Activated CD4-positive, alpha-beta T cell treated with anti-CD3 and anti-CD28 coated beads, Interleukin-2, amount 50 U/mL, for 4 hours (primary cell): ENCODE data around the gene ATG4B.
A peak's percentile ranks its signal among the peaks of the same experiment; 100 is the strongest.

Experiments used
- DNase-seq, 2 experiments: peaks; one replicate each; pipeline ENCODE4 v3.0.0-alpha.2; 2020

The ATG4B gene

DNA sequence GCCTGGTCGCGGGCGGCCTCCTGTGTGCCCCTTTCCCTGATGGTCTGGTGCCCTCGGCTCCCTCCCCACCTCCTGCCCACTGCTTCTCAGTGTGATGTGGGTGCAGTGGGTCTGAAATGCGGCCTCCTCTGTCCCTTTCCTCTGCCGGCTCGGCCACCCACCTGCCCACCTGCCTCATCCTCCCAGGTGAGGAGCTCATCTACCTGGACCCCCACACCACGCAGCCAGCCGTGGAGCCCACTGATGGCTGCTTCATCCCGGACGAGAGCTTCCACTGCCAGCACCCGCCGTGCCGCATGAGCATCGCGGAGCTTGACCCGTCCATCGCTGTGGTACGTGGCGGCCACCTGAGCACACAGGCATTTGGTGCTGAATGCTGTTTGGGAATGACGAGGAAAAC, 30.9 kb downstream of the ATG4B start:
- no peak for DNase-seq

DNA sequence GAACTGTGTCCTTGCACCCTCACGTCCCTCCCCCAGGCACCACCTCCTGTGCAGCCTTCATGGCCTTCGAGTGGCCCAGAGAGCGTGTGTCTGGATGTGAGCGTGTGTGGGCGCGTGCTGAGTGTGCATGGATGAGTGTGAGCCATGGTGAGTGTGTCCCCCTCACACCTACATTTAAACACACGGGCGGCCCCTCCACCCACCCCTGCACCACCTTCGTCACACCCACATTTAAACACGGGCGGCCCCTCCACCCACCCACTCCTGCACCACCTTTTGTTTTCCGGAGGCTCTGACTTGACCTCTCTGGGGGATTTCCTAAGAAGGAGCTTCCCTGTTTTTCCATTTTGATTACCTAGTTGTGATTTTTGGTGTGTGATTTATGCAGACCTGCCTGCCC, 31.3 kb downstream of the ATG4B start:
- no peak for DNase-seq

DNA sequence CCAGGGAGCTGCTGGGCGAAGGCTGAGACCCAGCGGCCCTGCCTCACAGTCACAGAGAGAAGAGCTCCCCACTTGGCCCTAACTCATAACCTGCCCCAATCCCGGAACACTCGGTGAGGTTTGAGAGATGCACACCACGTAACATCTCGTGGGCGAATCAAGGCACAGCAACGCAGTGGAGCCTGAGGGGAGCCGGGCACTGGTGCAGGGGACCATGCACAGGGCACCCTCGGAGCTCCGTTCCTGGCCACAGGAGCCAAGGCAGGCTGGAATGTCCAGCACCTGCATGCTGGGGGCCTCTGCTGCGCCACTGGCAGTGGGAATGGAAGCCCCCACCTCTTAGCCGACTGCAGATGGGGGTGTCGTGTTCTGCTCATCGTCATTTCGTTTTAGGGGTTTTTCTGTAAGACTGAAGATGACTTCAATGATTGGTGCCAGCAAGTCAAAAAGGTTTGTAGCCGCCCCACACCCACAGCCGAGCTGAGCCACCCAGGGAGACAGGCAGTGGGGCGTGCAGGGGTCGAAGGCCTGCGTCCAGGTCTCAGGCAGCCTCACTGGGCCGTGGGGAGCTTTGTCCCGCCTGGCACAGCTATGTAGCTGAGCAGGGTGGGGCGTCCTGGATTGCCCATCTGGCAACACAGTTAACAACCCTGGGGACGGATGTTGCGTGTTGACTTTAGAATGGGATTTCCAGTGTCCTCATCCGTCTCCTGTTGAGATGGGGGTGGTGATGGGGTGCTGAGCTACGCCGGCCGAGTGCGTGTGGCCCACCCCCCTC, 33.0 kb downstream of the ATG4B start:
- no peak for DNase-seq

DNA sequence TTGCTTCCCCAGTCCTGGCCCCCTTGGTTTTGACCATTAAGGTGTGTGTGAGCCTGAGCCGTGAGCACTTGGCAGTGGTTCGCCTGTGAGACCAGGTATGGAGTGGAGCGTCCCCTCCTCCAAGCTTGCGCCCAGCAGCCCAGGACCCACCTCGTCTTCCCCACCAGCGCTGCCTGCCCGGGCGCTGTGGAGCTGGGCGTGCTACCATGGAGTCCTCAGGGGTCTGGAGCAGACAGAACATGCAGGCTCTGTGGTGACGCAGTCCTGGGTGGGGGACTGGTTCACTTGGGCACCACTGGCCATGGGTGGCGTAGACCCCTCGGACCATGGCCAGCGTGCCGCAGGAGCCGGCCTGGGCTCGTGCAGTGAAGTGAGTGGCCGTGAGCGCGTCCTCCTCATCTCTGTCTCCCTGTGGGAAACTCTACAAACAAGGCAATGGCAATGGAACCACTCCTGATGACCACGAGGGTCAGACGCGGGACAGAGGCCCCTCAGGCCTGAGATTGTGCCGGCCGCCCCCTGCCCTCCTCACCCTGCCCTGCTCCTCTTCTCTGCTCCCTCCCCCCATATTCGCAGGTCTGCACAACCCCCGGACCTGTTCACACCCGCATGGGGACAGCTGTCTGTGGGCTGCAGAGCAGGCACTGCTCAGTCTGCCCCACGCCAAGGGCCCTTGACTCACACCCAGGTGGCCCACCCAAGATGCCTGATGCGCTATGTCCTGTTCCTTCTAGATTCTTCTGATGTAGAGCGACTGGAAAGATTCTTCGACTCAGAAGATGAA, 34.2 kb downstream of the ATG4B start:
- DNase-seq, result no peak

DNA sequence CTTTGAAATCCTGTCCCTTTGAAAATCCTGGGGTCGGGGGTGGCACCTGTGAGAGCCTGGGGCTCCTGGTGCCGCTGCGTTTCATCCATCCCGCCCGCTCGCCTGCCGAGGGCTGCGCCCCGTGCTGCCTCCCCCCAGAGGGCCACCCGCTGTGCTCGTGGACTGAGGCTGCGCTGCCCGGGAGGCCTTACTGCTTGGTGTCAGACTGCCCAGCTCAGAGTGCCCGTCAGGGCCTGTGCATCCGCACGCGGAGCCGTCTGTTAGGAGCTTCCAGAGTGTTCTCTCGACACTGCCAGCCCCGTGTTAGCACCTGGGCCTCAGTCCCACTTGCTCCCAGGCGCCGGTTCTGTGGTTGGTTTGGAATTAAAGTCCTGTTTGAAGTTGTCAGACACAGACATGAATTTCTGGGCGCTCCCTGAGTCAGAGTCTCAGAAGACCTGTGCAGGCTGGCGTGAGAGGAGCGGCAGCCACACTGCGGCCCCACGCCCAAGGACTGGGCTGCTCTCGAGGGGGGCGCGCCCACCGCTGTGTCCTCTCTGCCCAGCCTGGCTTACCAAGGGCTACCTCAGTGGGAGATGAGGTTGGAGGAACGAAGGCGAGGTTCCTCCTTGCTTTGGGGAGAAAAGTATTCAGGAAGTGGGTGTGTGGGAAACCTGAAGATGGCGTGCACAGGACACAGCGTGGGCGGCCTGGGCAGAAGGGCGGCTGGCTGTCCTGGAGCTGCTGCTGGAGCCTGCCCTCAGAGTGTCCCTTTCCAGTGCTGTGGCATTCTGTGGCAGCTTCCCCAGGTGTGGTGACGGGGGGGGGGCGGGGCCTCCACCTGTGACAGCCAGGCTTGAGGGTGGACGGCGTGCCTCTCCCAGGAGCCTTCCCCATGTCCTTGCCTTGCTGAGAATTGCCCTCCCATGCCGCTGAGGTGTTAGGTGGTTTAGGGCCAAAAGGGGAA, 35.0 kb downstream of the ATG4B start:
- no peak for DNase-seq

DNA sequence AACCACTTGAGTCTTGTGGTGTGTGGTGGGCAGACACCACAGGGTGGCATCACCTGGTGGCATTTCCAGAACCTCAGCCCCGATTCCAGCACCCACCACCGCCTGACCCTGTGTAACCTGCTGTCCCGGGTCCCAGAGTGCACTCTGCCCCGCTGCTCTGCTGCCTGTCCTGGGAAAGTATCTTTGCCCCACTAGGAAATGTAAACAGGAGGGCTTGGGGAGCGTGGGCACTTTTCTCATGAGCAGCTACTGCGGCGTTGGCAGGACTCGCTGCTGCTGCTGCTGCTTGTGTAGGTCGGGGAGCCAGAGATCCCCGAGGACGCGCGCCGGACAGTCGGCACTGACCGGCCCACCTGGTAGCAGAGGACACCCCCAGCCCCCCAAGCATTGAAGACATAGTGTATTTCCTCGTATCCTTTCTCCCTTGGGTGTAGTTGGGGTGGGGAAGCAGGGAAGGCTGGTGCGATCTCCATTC, 35.7 kb downstream of the ATG4B start:
- DNase-seq, result no peak

DNA sequence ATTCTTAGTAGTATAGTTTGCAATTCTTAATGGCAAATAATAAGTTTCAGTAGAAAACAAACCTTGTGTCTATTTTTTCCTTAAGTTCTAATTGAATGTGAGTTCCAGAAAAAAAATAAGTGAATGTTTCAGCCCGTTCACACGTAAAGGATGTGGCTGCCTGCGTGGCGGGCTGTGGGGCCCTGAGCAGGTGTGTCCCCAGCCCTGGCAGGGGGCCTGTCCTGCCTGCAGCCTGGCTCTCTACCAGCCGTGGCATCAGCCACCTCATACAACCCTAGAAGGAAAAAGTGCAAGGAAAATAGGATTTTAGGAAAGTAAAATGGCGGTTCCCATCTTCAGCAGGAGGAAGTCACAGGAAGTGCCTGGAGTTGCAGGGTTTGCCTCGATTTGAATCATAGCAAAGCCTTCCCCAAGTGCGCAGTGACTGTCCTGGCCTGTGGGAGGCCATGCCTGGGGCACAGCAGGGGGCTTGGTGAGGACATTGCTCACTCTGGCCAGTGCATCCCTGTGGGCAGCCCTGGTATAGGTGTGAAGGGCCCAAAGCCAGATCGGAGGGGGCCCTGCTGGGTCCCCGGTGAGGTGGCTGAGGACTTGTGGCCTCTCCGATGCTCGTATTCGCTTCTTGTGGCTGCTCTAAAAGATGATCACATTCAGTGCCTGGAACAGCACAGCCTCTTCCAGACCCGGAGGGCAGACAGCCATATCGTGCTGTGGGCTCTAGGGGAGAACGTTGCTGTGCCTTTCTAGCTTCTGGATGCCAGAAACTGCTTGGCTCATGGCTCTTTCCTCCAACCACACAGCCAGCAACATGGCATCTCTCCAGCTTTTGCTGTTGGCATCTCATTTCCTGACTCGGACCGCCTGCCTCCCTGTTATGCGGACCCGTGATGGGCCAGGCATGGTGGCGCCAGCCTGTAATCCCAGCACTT, 36.6 kb downstream of the ATG4B start:
- DNase-seq, result no peak

DNA sequence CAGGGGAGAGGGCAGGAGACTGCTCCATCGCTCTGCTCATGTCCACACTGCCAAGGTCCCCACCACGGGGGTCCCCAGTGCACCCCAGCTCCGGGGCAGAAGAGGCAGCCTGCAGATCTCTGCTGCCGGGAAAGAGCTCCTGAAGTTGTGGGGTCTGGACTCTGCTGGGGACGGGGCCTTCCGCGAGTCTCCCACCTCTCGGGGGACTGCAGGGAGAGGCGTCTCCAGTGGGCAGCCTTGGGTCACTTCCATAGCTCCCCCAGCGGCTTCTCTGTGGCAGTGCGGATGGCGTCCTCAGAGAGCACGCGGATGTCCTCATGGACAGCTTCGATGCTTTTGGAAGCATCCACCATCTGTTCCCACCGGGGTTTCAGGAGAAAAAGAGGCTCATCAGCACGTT, 38.4 kb downstream of the ATG4B start:
- DNase-seq, result no peak

DNA sequence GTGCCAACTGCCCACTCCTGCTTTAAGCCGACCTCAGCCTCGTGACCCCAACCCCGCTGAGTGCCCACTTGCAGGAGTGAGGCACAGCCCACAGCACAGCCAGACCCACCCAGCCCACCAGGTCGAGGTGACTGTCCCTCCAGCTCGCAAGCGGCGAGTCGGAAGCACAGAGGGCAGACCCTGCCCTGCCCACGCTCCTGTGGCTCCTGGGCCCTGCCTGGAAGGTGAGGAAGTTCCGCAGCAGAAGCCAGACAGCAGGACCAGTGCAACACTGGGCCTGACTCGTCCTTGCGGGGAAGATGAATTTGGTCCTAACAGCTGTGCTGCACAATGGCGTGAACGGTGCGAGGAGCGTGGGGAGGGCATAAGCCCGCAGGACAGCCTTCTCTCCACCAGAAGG, 39.2 kb downstream of the ATG4B start:
- DNase-seq, result no peak

DNA sequence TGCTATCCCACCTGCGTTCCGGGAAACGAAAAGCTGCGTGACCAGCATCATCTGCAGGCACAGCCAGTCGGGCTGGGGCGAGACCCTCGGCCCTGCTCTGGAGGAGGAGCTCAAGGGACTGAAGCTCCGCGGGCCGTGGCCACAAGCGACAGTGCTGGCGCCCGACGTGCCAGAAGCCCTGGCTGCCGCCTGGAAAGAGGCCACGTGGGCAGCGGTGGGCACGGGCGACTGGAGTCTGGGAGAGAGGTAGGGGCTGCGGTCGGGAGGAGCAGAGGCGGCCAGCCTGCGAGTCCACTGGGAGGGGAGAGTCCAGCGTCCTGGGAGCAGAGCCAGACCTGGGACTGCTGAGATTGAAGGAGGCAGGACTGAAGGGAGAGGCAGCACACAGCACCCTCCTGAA, 39.9 kb downstream of the ATG4B start:
- no peak for DNase-seq

DNA sequence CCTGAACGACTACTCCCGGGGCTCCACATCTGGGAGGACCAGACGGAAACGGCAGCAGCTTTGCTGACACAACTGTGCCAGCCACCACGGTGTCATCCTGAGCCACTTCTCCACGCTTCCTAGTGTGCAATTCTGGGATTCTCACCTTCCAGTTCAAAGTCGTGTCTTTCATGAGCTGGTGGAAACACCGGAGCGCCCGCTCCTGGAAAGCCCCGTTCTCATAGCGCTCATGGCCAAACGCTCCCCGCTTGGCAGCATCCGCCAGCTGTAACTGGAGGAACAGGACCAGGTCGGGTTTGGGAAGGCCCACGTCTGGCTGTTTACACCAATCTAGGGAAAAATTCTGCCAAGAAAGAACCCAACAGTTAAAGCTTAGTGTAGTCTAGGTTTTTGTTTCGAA, 40.8 kb downstream of the ATG4B start:
- no peak for DNase-seq

DNA sequence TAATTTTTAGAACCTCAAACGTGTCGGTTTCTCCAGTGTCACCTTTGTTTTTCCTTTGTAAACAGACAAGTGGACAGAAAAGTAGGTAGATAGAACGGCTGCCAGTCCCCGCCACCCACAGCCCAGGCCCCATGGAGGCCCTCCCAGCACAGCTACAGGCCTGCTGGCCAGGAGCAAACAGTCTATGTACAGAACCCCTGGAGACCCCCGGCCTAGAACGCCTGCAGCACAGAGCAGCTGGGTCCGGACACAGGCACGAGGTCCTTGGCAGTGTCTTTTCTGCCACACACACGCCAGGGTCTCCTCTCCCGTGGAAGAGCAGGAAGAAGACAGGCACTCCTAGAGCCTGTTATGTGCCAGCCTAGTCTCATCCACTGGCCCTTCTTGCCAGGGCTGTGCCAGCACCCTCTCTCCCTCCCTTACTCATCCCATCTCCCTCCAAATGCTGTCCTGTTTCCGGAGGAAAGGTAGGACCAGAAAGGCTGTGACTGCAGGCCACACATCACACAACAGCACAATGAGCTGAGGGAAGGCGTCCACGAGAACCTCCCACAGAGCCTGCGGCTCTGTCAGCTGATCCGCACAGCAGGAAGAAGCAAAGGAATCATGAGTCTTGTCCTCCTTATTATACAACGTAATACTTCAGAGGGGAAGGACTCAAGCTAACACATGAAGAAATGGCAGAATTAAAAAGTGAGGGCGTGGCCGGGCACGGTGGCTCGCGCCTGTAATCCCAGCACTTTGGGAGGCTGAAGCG, 41.5 kb downstream of the ATG4B start:
- no peak for DNase-seq

DNA sequence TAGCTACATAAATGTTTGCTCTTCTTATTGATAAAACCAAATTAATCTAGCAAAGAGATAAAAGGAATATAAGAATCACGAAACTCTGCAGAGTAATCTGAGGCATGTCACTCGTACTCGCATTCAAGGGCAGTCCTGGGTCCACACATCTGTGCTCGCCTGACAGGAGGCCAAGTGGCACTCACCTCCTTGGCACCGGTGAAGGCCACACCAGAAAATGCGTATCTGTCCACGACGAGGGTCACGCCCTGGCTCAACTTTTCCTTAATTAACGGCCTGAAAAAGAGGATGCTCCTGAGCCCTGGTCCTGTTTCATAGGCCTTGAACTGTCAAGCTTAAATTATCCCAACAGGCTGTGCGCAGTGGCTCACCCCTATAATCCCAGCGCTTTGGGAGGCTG, 42.6 kb downstream of the ATG4B start:
- DNase-seq, result no peak

DNA sequence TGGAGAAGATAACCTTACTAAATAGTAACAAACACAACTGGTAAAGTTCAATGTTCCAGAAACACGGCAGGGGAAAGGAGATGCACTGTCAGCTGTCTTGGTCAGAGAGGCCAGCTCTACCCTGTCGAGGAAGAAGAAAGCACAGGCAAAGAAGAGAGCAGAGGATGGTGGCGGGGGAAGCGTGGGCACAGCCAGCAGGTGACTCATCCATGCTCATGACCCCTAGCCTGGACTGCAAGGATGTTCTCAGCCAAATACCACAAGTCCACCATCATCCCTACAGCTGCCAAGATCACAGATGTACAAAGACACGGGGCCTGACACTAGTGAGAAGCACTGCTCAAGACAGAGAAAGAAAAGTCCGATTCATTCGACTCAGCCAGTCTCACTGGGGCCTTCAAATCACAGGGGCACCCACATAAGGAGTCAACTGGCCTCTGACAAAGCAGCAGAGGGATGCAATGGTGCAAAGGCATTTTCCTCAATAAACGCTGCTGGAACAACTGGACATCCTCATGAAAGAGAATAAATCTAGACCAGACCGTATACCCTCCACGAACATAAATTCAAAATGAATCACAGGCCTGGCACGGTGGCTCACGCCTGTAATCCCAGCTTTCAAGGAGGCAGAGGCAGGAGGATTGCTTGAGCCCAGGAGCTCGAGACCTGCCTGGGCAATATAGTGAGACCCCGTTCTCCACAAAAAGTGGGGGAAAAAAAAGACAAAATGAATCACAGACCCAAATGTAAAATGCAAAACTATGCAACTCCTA, 43.5 kb downstream of the ATG4B start:
- no peak for DNase-seq

DNA sequence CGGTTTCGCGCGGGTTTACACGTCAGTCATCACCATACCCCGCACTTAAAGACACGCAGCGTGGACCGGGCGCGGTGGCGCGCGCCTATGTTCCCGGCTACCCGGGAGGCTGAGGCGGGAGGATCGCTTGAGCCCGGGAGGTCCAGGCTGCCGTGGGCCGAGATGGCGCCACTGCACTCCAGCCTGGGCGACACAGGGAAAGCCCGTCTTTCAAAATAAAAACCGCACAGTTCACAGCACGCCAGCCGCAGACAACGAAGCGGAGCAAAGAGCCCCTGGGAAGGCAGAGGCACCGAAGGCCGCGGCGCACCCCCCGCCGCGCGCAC, 48.8 kb downstream of the ATG4B start:
- DNase-seq, result no peak

DNA sequence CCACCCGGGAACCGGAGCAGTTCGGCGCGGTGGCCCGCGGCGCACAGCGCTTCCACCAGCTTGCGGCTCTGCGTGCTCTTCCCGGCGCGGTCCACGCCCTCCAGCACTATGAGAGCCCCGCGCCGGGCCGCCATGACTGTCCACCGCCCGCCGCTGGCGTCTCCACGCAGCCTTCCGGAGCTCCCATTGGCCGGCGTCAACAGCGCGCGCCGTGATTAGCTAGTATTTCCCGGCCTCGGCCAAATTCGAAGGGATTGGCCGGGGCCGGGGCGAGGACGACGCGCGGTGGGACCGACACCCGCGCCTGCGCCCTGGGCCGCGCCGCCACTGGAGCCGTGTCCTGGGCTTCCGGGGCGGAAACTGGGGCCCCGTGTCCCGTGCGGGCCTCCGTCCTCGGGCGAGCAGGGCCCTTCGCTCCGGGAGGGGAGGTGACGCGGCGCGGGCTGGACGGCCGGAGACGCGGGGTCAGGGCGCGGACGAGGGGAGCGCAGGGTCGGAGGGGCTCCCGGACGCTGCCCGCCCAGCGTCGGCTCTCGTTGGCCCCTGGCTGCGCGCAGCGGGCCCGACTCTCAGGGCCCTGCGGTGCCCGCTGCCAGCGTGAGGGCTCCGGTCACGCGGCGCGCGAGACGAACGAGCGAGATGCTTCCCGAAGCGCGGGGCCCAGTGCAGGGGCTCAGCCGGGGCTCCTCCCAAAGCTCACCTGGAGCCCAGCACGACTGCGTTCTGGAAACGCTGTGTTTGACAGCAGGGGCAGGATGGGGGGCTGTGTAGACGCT, 49.3 kb downstream of the ATG4B start, which contains the start of gene DTYMK:
DTYMK (minus strand) TSS at position 166 of the 776 bp plus-strand sequence; CDS start at position 134, 32 bp downstream.
- DNase-seq, result peak; percentile 90 to 91

DNA sequence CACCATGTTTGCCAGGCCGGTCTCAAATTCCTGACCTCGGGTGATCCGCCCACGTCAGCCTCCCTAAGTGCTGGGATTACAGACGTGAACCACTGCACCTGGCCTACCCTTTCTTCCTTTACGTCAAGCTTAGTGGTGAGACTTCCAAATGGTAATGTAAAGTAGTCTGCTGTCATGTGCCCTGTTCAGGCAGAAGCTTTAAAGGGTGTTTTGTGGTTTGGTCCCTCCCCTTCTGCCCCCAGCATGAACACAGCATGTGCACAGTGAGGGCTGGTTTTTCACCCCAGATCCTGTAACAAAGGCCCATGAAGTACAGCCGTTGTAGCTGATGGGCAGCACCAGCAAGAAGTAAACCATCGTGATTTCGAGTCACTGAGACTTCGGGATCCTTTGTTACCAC, 51.8 kb downstream of the ATG4B start:
- no peak for DNase-seq

DNA sequence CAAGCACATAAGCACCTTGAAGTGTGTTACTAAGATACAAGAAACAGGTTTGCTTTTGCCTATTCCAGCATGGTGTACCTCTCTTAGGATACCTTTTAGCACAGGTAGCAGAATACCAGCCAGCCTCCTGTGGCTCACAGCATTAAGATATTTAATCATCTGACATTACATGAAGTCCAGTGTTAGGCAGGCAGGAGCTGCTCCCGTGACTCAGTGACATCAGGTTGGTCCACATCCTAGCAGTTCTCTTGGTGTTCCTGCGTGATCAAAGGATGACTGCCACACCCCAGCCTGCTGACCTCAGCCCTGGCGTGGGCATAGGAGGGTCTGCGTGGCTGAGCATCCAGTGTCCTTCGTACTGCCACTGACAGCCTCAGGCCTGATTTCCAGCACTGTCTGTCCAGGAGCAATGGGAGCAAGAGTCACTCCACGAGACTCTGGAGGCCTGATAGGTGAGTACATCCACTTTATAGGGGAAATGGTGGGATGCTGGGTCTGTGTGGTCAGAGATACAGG, 52.8 kb downstream of the ATG4B start:
- no peak for DNase-seq

DNA sequence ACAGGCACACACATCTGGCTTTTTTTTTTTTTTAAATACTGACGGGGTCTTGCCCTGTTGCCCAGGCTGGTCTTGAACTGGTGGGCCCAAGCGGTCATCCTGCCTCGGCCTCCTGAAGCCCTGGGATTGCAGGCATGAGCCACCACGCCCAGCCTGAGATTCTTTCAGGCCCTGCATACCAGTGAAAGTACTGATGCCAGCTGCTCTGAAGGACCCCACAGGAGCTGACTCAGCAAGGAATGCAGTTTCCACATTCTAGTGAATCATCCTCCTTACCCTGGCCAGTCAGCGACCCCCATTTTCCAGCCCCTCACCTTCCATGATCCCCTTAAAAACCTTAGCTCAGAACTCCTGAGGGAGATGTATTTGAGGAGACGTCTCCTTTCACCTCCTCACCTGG, 55.0 kb downstream of the ATG4B start:
- DNase-seq, result no peak
